ENCODE results near the gene TEX10. TPM values are rescaled to one million over a fixed set of nuclear protein-coding genes. Genes with fewer than 3 reads are reported as not detected.
A peak's percentile ranks its signal among the peaks of the same experiment; 100 is the strongest.

TEX10 gene
- total and polyA plus RNA-seq, 2 donors (not counting 3 experiments of a cell fraction or from before 2014, with no cell fraction given), result 13.6 to 21.2 TPM

GRCh38 chr9:100322954-100323536 is 29.7 kb downstream of the TEX10 start:
- H3K4me3 ChIP-seq (replicated peaks in 1 of 3; ENCODE audit: insufficient read depth in 1 of 3, low read depth in 1 of 3, low read length in 3 of 3), result no peak overlapping the region
- H3K27ac ChIP-seq (ENCODE audit: insufficient read depth, low read depth, low read length), result no peak overlapping the region
- intact Hi-C loops (cut with micrococcal nuclease), result loop anchor here (1.0 to 5.0 kb wide), 9 partner anchors 106 to 1139 kb away; partner anchors contain the start of gene INVS
- H4K20me1 ChIP-seq (replicated peaks; ENCODE audit: control insufficient read depth, extremely low read depth, insufficient read depth, low read length), result no peaks in the 10 kb centered on the region
- no peaks in the 10 kb centered on the region for H3K9me1 ChIP-seq (replicated peaks; ENCODE audit: control insufficient read depth, extremely low read depth, insufficient read depth, low read length)
- ChIA-PET CTCF (interaction anchor here (1.1 to 4.0 kb wide), 3 partner anchors 114 to 1138 kb away, joined by 3 to 27 read pairs (median 7); no protein-coding TSS in a partner anchor), POLR2A (no interaction called here)
- H3K79me2 ChIP-seq (ENCODE audit: control insufficient read depth, insufficient read depth, low read length), result no peaks in the 10 kb centered on the region
- no peak for FAIRE-seq
- H3K9ac ChIP-seq (replicated peaks; ENCODE audit: extremely low read depth, insufficient read depth, low read length), result no peak overlapping the region
- H3K36me3 ChIP-seq (ENCODE audit: control insufficient read depth in 2 of 2, extremely low read depth in 1 of 2, insufficient read depth in 2 of 2, low read length in 2 of 2), result peaks cover 0 to 9% of the 10 kb centered on the region in 2 experiments
- H3K4me1 ChIP-seq (ENCODE audit: control insufficient read depth, extremely low read depth, insufficient read depth, low read length), result no peaks in the 10 kb centered on the region
- no peak overlapping the region for H3K4me2 ChIP-seq (ENCODE audit: insufficient read depth, low read length)
- TF ChIP-seq CTCF (IDR thresholded peaks at IDR 0.05; ENCODE audit: extremely low read depth in 1 of 2, insufficient read depth in 1 of 2, low read depth in 1 of 2, low read length in 2 of 2), result peak; percentile 38 to 50
- no peak for TF ChIP-seq POLR2AphosphoS5 (IDR thresholded peaks at IDR 0.05; ENCODE audit: insufficient read depth, low read depth, low read length)
- H3K27me3 ChIP-seq (ENCODE audit: control insufficient read depth in 2 of 2, insufficient read depth in 2 of 2, low read length in 2 of 2), result no peaks in the 10 kb centered on the region
- dilution Hi-C loops (cut with MboI; ENCODE audit: extremely low pct_ligation_motif_present, low sequenced_read_pairs), result no loop called here
- BruUV-seq (replicated peaks), result no TSS peak
- peak; percentile 52 for DNase-seq (ENCODE audit: low read depth, low spot score)
- no peaks in the 10 kb centered on the region for H3K9me3 ChIP-seq (replicated peaks; ENCODE audit: control insufficient read depth, insufficient read depth, low read length)
- H2AFZ ChIP-seq (ENCODE audit: low read depth, low read length), result no peak overlapping the region

- Histone ChIP-seq H3K4me3 (replicated peaks in 1 of 3; ENCODE audit: insufficient read depth in 1 of 3, low read depth in 1 of 3, low read length in 3 of 3) (no peak overlapping the region), H3K27ac (ENCODE audit: insufficient read depth, low read depth, low read length) (no peak overlapping the region), H3K4me1 (ENCODE audit: control insufficient read depth, extremely low read depth, insufficient read depth, low read length) (peaks cover 6% of the 10 kb centered on the region), H2AFZ (ENCODE audit: low read depth, low read length) (no peak overlapping the region), H3K9me3 (replicated peaks; ENCODE audit: control insufficient read depth, insufficient read depth, low read length) (no peaks in the 10 kb centered on the region), H3K36me3 (ENCODE audit: control insufficient read depth in 2 of 2, extremely low read depth in 1 of 2, insufficient read depth in 2 of 2, low read length in 2 of 2) (peaks cover 0 to 2% of the 10 kb centered on the region in 2 experiments), H3K9me1 (replicated peaks; ENCODE audit: control insufficient read depth, extremely low read depth, insufficient read depth, low read length) (no peaks in the 10 kb centered on the region), H4K20me1 (replicated peaks; ENCODE audit: control insufficient read depth, extremely low read depth, insufficient read depth, low read length) (no peaks in the 10 kb centered on the region), H3K79me2 (ENCODE audit: control insufficient read depth, insufficient read depth, low read length) (peaks cover 10% of the 10 kb centered on the region), H3K4me2 (ENCODE audit: insufficient read depth, low read length) (peak overlapping the region; percentile 29), H3K9ac (replicated peaks; ENCODE audit: extremely low read depth, insufficient read depth, low read length) (no peak overlapping the region), H3K27me3 (ENCODE audit: control insufficient read depth in 2 of 2, insufficient read depth in 2 of 2, low read length in 2 of 2) (no peaks in the 10 kb centered on the region)
- DNase-seq (ENCODE audit: low read depth, low spot score), result no peak
- dilution Hi-C loops (cut with MboI; ENCODE audit: extremely low pct_ligation_motif_present, low sequenced_read_pairs) (no loop called here), intact Hi-C loops (cut with micrococcal nuclease) (no loop called here)
- peak; percentile 41 for TF ChIP-seq GATA2 (IDR thresholded peaks at IDR 0.05; ENCODE audit: insufficient read depth, insufficient read length, low read depth, low read length)
- TF ChIP-seq MYC (IDR thresholded peaks at IDR 0.05; ENCODE audit: low read depth, low read length), result no peak
- TF ChIP-seq CTCF (IDR thresholded peaks at IDR 0.05; ENCODE audit: extremely low read depth in 1 of 2, insufficient read depth in 1 of 2, low read depth in 1 of 2, low read length in 2 of 2), result no peak
- no peak for TF ChIP-seq MAX (IDR thresholded peaks at IDR 0.05; ENCODE audit: insufficient read depth, insufficient read length)
- no peak for TF ChIP-seq POLR2A (IDR thresholded peaks at IDR 0.05; ENCODE audit: low read depth, low read length)
- TF ChIP-seq JUN (IDR thresholded peaks at IDR 0.05; ENCODE audit: borderline replicate concordance, insufficient read depth, insufficient read length, low read depth), result no peak
- TF ChIP-seq FOS (IDR thresholded peaks at IDR 0.05; ENCODE audit: borderline replicate concordance, insufficient read depth, low read length), result peak; percentile 27
- TF ChIP-seq EZH2 (IDR thresholded peaks at IDR 0.05; ENCODE audit: borderline replicate concordance, low read depth, low read length, severe bottlenecking), result no peak
- TF ChIP-seq POLR2AphosphoS5 (IDR thresholded peaks at IDR 0.05; ENCODE audit: insufficient read depth, low read depth, low read length), result no peak
- BruUV-seq (replicated peaks), result no TSS peak
- FAIRE-seq, result no peak
- ChIA-PET CTCF (no interaction called here), POLR2A (no interaction called here)
Measured at GRCh38 chr9:100317706-100318105, 35.0 kb downstream of the TEX10 start.
